DND-41 (cell line): ENCODE measurements around the gene TAF6L.

Source experiments
- EZH2 ChIP-seq: IDR thresholded peaks from 3 replicates; pipeline ENCODE4 v1.6.1; 2012; ENCODE audit warnings: borderline replicate concordance, low read depth, mild to moderate bottlenecking, moderate library complexity, low read length, inconsistent platforms; ENCODE audit not compliant: severe bottlenecking
- TF ChIP-seq, protein P1 (sequence below): IDR thresholded peaks from 2 replicates; pipeline ENCODE4 v1.5.1; 2012; ENCODE audit warnings: borderline replicate concordance, low read length, moderate library complexity, mild to moderate bottlenecking; ENCODE audit not compliant: poor library complexity, severe bottlenecking; ENCODE audit errors: extremely low read depth

- TF ChIP-seq, protein P1, sequence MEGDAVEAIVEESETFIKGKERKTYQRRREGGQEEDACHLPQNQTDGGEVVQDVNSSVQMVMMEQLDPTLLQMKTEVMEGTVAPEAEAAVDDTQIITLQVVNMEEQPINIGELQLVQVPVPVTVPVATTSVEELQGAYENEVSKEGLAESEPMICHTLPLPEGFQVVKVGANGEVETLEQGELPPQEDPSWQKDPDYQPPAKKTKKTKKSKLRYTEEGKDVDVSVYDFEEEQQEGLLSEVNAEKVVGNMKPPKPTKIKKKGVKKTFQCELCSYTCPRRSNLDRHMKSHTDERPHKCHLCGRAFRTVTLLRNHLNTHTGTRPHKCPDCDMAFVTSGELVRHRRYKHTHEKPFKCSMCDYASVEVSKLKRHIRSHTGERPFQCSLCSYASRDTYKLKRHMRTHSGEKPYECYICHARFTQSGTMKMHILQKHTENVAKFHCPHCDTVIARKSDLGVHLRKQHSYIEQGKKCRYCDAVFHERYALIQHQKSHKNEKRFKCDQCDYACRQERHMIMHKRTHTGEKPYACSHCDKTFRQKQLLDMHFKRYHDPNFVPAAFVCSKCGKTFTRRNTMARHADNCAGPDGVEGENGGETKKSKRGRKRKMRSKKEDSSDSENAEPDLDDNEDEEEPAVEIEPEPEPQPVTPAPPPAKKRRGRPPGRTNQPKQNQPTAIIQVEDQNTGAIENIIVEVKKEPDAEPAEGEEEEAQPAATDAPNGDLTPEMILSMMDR, result no peak
- TF ChIP-seq EZH2, result no peak
These were observed 34.0 kb upstream of the TAF6L start for GRCh38 chr11:62737196-62737595.
